GM19324 (cell line): ENCODE data around the gene TBC1D8.
A peak's percentile ranks its signal among the peaks of the same experiment; 100 is the strongest.

Experiments
- ATAC-seq: cut with Tn5 transposase; IDR thresholded peaks from one replicate; pipeline ENCODE4 v1.9.1; 2021; ENCODE audit warnings: mild to moderate bottlenecking, moderate library complexity; ENCODE audit not compliant: unreplicated experiment, low FRiP score

Gene TBC1D8

GRCh38 chr2:101037161-101037755 is 113.9 kb downstream of the TBC1D8 start:
- ATAC-seq: no peak

- ATAC-seq: no peak
Measured at GRCh38 chr2:101036562-101036961, 114.6 kb downstream of the TBC1D8 start.

GRCh38 chr2:101032084-101032776 is 119.0 kb downstream of the TBC1D8 start:
- no peak for ATAC-seq

GRCh38 chr2:101030866-101031554 is 120.2 kb downstream of the TBC1D8 start:
- ATAC-seq: no peak

GRCh38 chr2:101027852-101028251 is 123.3 kb downstream of the TBC1D8 start:
- no peak for ATAC-seq

GRCh38 chr2:101026923-101027469 is 124.2 kb downstream of the TBC1D8 start:
- no peak for ATAC-seq

- no peak for ATAC-seq
Measured at GRCh38 chr2:101026253-101026701, 124.9 kb downstream of the TBC1D8 start.

- ATAC-seq: no peak
Measured at GRCh38 chr2:101025561-101025960, 125.6 kb downstream of the TBC1D8 start.

GRCh38 chr2:101023327-101024107 is 127.7 kb downstream of the TBC1D8 start:
- no peak for ATAC-seq

GRCh38 chr2:101022221-101022620 is 129.0 kb downstream of the TBC1D8 start:
- no peak for ATAC-seq

- ATAC-seq: no peak
Measured at GRCh38 chr2:101018934-101019333, 132.2 kb downstream of the TBC1D8 start.

GRCh38 chr2:101017371-101017770 is 133.8 kb downstream of the TBC1D8 start:
- no peak for ATAC-seq

GRCh38 chr2:101014264-101014857 is 136.8 kb downstream of the TBC1D8 start:
- ATAC-seq: no peak

GRCh38 chr2:101012706-101013181 is 138.4 kb downstream of the TBC1D8 start:
- no peak for ATAC-seq

- peak; percentile 66 for ATAC-seq
Measured at GRCh38 chr2:101012054-101012705, 139.0 kb downstream of the TBC1D8 start.

GRCh38 chr2:101011152-101011551 is 140.0 kb downstream of the TBC1D8 start:
- no peak for ATAC-seq

GRCh38 chr2:101007415-101008345 is 143.5 kb downstream of the TBC1D8 start:
- ATAC-seq: no peak

- no peak for ATAC-seq
Measured at GRCh38 chr2:101006065-101006715, 145.0 kb downstream of the TBC1D8 start.
